ENCODE measurements around the gene ZBED4. TPM values are rescaled to one million over a fixed set of nuclear protein-coding genes. Genes with fewer than 3 reads are reported as not detected.

Gene ZBED4
- total RNA-seq, 6 experiments from 2014 or later = 4.1 to 9.3 (median 5.2) TPM

GRCh38 chr22:49887064-49887451 lies 33.4 kb downstream of the ZBED4 start:
- Histone ChIP-seq H3K4me1 (no peaks in the 10 kb centered on the region), H3K4me3 (no peak overlapping the region), H3K27me3 (no peaks in the 10 kb centered on the region), H3K36me3 (peaks cover 0 to 16% (median 0%) of the 10 kb centered on the region in 4 donors), H3K9me3 (peaks cover 0 to 4% (median 0%) of the 10 kb centered on the region in 4 donors), H3K27ac (no peak overlapping the region)
- no peak for TF ChIP-seq CTCF (IDR thresholded peaks at IDR 0.05)
- TF ChIP-seq POLR2A (IDR thresholded peaks at IDR 0.05) = no peak
- ATAC-seq = no peak
- intact Hi-C loops (cut with DNase I) = no loop called here
- 100% methylated on average over 13 of the region's 14 CpGs for WGBS (ENCODE audit: insufficient coverage, low coverage, low lambda C conversion rate, missing lambda C conversion rate)
- no peak for DNase-seq

GRCh38 chr22:49887702-49888101 lies 34.1 kb downstream of the ZBED4 start:
- TF ChIP-seq CTCF (IDR thresholded peaks at IDR 0.05) (no peak), POLR2A (IDR thresholded peaks at IDR 0.05) (no peak)
- Histone ChIP-seq H3K4me3 (no peak overlapping the region), H3K9me3 (peaks cover 0 to 4% (median 0%) of the 10 kb centered on the region in 4 donors), H3K36me3 (peaks cover 0 to 16% (median 0%) of the 10 kb centered on the region in 4 donors), H3K27me3 (no peaks in the 10 kb centered on the region), H3K27ac (no peak overlapping the region), H3K4me1 (no peaks in the 10 kb centered on the region)
- DNase-seq (no peak), ATAC-seq (no peak)
- 99% methylated on average over 9 of the region's 9 CpGs for WGBS (ENCODE audit: insufficient coverage, low coverage, low lambda C conversion rate, missing lambda C conversion rate)
- intact Hi-C loops (cut with DNase I) = no loop called here

GRCh38 chr22:49889071-49889470 lies 35.4 kb downstream of the ZBED4 start:
- WGBS (ENCODE audit: insufficient coverage, low coverage, low lambda C conversion rate, missing lambda C conversion rate) = 93% methylated on average over 4 of the region's 5 CpGs
- H3K9me3 ChIP-seq = peaks cover 0 to 4% (median 0%) of the 10 kb centered on the region in 4 donors
- H3K36me3 ChIP-seq = peaks cover 0 to 16% (median 0%) of the 10 kb centered on the region in 4 donors
- TF ChIP-seq POLR2A (IDR thresholded peaks at IDR 0.05) = no peak
- no peak for TF ChIP-seq CTCF (IDR thresholded peaks at IDR 0.05)
- intact Hi-C loops (cut with DNase I) = no loop called here
- H3K4me3 ChIP-seq = no peak overlapping the region
- H3K4me1 ChIP-seq = no peaks in the 10 kb centered on the region
- H3K27ac ChIP-seq = no peak overlapping the region
- no peaks in the 10 kb centered on the region for H3K27me3 ChIP-seq
- ATAC-seq = no peak
- no peak for DNase-seq

- no peaks in the 10 kb centered on the region for H3K27me3 ChIP-seq
- peaks cover 0 to 4% (median 0%) of the 10 kb centered on the region in 4 donors for H3K9me3 ChIP-seq
- no peaks in the 10 kb centered on the region for H3K4me1 ChIP-seq
- H3K4me3 ChIP-seq = no peak overlapping the region
- intact Hi-C loops (cut with DNase I) = no loop called here
- ATAC-seq (no peak), DNase-seq (no peak)
- TF ChIP-seq CTCF (IDR thresholded peaks at IDR 0.05) (no peak), POLR2A (IDR thresholded peaks at IDR 0.05) (no peak)
- H3K27ac ChIP-seq = no peak overlapping the region
- WGBS (ENCODE audit: insufficient coverage, low coverage, low lambda C conversion rate, missing lambda C conversion rate) = 100% methylated on average over 1 of the region's 4 CpGs
- H3K36me3 ChIP-seq = peaks cover 0 to 6% (median 0%) of the 10 kb centered on the region in 4 donors
These were observed 38.7 kb downstream of the ZBED4 start for GRCh38 chr22:49892226-49892899.

Data from right lobe of liver (tissue), 6 donors.